Lower leg skin (tissue), 4 donors: ENCODE data around the gene PLAAT3. TPM values are rescaled to one million over a fixed set of nuclear protein-coding genes. Genes with fewer than 3 reads are reported as not detected.

Experiments used
- DNase-seq, 2 donors: peaks; one replicate each; pipeline ENCODE4 v3.0.0-alpha.2; 2019; ENCODE audit warnings: low spot score in 2 of 2
- H3K4me3 ChIP-seq: fragments of 200-600 bp; sonication (generic); 2 replicates; pipeline ENCODE4 v1.5.1; 2017; ENCODE audit warnings: mild to moderate bottlenecking, low read depth; ENCODE audit not compliant: poor library complexity, severe bottlenecking
- CTCF ChIP-seq, 3 donors: fragments of 450-650 bp; IDR thresholded peaks; one replicate each; pipeline ENCODE4 v1.5.1; 2016; ENCODE audit warnings: antibody characterized with exemption in 3 of 3, mild to moderate bottlenecking in 3 of 3, moderate library complexity in 2 of 3
- POLR2A ChIP-seq, 2 donors: fragments of 450-650 bp; IDR thresholded peaks; one replicate each; pipeline ENCODE4 v1.6.1; 2016 to 2017; ENCODE audit warnings: antibody characterized with exemption in 2 of 2, mild to moderate bottlenecking in 1 of 2, moderate library complexity in 1 of 2
- WGBS, 2 donors: methylation state at CpG; one replicate each; pipeline ENCODE4 v1.1.5; 2018; 5-methylcytosine and 5-hydroxymethylcytosine counted together
- intact Hi-C: fragments of 100-400 bp; cut with DNase I; formaldehyde crosslinking; loops from one replicate; pipeline ENCODE4 v1.15.0; 2023; ENCODE audit warnings: low total_unique reads
- total RNA-seq, 4 donors: library from RNA; depleted of rRNA; stranded (reverse); fragments of >200 nt; gene quantifications; one replicate each; pipeline ENCODE4 v1.1.0, GENCODE V29; 2016

PLAAT3 gene
- total RNA-seq, 4 donors from 2014 or later = 9.8 to 15.1 (median 12.3) TPM

GRCh38 chr11:63557570-63557969 is 56.7 kb downstream of the PLAAT3 start:
- 65 to 75% methylated on average over 7 of the region's 7 CpGs for WGBS, 2 donors
- intact Hi-C loops = no loop called here
- DNase-seq = no peak
- TF ChIP-seq CTCF (IDR thresholded peaks at IDR 0.05) (no peak), POLR2A (IDR thresholded peaks at IDR 0.05) (no peak)
- H3K4me3 ChIP-seq = no peak overlapping the region

- intact Hi-C loops = no loop called here
- 74 to 75% methylated on average over 7 of the region's 7 CpGs for WGBS, 2 donors
- peak in 1 of 2 donors; percentile 56 for DNase-seq
- TF ChIP-seq CTCF (IDR thresholded peaks at IDR 0.05) = no peak
- TF ChIP-seq POLR2A (IDR thresholded peaks at IDR 0.05) = no peak
- no peak overlapping the region for H3K4me3 ChIP-seq
These were observed 57.7 kb downstream of the PLAAT3 start for GRCh38 chr11:63556404-63557013.

- no peak overlapping the region for H3K4me3 ChIP-seq
- TF ChIP-seq POLR2A (IDR thresholded peaks at IDR 0.05) = no peak
- TF ChIP-seq CTCF (IDR thresholded peaks at IDR 0.05) = no peak
- DNase-seq = peak in 1 of 2 donors; percentile 23
- intact Hi-C loops = no loop called here
- WGBS, 2 donors = 74 to 75% methylated on average over 4 of the region's 4 CpGs
These were observed 59.4 kb downstream of the PLAAT3 start for GRCh38 chr11:63554877-63555223.

- WGBS, 2 donors = 53 to 54% methylated on average over 8 of the region's 8 CpGs
- TF ChIP-seq POLR2A (IDR thresholded peaks at IDR 0.05) (no peak), CTCF (IDR thresholded peaks at IDR 0.05) (no peak)
- intact Hi-C loops = no loop called here
- no peak overlapping the region for H3K4me3 ChIP-seq
- no peak for DNase-seq
These were observed 60.5 kb downstream of the PLAAT3 start for GRCh38 chr11:63553759-63554158.

GRCh38 chr11:63552921-63553320 is 61.3 kb downstream of the PLAAT3 start:
- DNase-seq = peak in 1 of 2 donors; percentile 46
- no peak overlapping the region for H3K4me3 ChIP-seq
- TF ChIP-seq POLR2A (IDR thresholded peaks at IDR 0.05) = no peak
- no peak for TF ChIP-seq CTCF (IDR thresholded peaks at IDR 0.05)
- 84 to 86% methylated on average over 7 of the region's 7 CpGs for WGBS, 2 donors
- intact Hi-C loops = no loop called here

GRCh38 chr11:63551889-63552266 is 62.4 kb downstream of the PLAAT3 start:
- TF ChIP-seq CTCF (IDR thresholded peaks at IDR 0.05) (no peak), POLR2A (IDR thresholded peaks at IDR 0.05) (no peak)
- no peak overlapping the region for H3K4me3 ChIP-seq
- intact Hi-C loops = no loop called here
- DNase-seq = no peak
- 89 to 91% methylated on average over 5 to 6 of the region's 6 CpGs for WGBS, 2 donors
